AG08396 (cell line): ENCODE measurements around the gene SLC35E1.
"Not testable (repeated sequence)": the region's sequence is repeated elsewhere in the genome, so short reads cannot be mapped to it uniquely, and the experiment has no call there.

Experiments
- DNase-seq: peaks from one replicate; pipeline ENCODE4 v3.0.0; 2012; ENCODE audit warnings: low spot score, mixed read lengths

The SLC35E1 gene

DNA sequence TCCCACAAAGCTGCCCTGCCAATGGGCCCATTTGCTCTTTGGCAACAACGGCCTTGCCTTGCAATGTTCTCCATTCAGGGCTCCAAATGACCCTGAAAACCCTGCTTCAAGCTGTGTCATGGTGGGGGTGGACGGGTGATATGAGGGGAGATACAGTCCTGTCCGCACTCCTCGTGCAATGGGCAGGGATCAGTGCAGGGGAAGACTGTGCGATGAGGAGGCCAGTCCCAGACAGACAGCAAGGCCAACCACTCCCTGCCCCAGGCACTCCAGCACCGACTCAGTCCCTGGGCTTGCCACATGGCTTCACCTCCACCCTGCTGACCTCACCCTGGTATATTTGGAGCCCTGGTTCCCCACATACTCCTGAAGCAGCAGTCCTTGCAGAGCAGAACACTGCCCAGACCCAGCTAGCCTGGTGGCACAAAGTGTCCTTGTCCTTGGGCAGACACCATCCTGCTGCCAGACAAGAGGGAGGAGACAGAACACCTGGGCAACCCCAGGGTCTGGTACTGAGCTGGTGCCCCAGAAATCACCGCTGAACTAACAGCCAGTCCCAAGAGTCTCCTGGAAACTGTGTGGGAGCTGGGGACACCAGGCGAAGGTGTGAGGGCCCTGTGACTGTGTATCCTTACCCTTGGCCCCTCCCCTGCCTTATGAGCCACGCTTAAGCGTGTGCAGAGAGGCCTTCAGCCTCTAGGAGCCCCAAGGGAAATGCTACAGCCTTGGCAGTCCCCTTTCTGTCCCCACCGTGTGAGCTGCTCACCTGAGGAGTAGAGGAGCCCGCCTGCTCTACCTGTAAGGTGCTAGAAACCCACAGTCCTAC is 9.1 kb upstream of the SLC35E1 start:
- DNase-seq, result no peak

DNA sequence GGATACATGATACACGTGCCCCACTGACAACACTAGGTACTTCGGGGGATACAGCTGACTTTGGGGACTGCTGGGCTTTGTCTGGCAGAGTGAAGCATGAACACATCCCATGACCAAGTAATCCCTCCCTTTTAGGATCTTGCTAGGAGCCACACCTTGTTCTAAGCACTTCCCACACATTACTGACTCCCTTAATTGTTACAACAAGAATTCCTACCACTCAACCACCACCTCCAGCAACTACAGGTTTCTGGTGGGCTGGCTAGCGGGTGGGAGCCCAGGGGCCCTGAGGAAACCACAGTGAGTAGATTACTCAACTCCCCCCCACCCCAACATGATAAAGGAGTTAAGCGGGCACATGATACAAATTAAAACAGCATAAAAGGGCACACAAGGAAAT is 7.2 kb upstream of the SLC35E1 start:
- no peak for DNase-seq

DNA sequence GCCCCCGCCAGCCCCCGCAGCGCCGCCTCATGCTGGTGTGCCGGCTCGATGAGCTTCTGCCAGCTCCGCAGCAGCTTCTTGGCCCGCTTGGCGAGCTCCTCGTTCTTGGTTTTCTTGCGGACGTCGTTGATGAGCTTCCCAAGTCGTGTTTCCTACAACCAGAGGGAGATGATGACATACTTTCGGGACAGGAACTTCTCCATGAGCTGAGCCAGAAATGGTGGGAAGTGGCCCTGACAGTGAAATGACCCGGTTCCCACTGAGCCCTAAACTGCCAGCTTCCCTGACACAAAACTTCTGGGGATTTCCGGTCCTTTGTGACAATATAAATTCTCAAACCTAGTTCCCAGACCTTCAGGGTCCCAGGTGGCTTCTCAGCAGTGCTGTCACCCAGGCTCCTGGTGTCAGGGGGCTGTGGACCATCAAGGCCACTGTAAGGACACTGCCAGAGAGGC is 5.3 kb upstream of the SLC35E1 start:
- DNase-seq, result no peak

DNA sequence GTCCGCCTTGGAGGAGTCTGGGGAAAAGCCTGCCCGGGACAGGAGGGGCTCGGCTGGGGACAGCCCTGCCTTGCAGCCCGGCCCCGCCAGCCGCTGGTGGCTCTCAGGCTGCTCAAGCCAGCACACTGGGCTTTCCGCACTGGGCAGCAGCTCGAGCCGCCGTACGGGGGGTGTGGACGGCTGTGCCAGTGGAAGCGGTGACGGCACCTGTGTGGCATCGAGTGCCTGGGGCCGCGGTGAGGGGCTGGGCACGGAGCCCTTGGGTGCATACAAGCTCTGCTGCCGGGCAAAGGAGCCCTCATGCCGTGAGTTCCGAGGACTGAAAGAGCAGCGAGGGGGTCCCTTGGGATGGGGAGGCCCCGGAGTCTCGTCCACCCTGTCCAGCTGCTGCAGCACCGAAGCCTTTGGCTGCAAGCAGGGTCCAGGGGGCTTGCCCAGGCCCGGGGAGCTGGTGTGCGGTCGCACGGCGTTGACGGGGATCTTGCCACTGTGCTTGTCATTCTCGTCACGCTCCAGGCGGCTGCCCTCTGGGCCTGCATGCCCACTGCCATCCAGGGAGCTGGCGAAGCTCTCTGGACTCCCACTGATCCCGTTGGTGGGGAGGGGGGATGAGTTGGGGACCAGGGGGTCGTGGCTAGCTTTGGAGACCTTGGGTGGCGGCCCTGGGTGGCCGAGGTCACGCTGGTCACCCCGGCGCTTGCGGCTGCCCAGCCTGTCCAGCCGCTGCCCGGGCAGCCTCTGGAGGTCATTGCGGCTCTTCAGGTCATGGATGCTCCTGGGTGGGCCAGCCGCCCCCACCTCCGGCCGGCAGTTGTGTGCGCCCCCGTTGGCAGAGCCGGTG is 4.7 kb upstream of the SLC35E1 start:
- DNase-seq, result no peak

GRCh38 chr19:16575861-16576689 is 3.9 kb upstream of the SLC35E1 start:
- DNase-seq, result no peak

- DNase-seq, result no peak
Observed at GRCh38 chr19:16575282-16575681, 3.1 kb upstream of the SLC35E1 start.

- DNase-seq, result no peak
Observed at GRCh38 chr19:16573925-16574324, 1.7 kb upstream of the SLC35E1 start.

GRCh38 chr19:16573296-16573695 is 1.1 kb upstream of the SLC35E1 start:
- no peak for DNase-seq

GRCh38 chr19:16571822-16572331 is 338 bp downstream of the SLC35E1 start:
- peak; percentile 56 for DNase-seq

DNA sequence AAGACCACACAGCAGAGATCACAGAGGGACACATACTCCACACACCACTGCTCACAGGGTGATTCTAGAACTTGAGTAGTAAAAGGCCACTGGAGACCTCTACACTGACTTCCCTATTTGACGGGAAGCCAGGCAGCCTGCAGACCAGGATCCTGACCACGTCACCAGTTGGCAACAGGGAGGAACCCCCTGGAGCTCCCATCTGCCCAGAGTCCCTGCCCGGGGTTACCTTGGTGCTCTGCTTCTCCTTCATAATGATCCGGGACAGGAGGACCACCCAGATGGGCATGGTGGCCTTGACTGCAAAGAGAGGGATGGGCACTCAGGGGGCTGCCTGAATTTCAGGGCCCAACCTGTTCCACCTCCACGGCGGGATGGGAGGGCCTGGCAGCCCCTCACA is 932 bp downstream of the SLC35E1 start:
- no peak for DNase-seq

- no peak for DNase-seq
Observed at GRCh38 chr19:16569609-16570320, 2.5 kb downstream of the SLC35E1 start.

- DNase-seq, result no peak
Observed at GRCh38 chr19:16566702-16567101, 5.5 kb downstream of the SLC35E1 start.

- no peak for DNase-seq
Observed at GRCh38 chr19:16566161-16566560, 6.1 kb downstream of the SLC35E1 start.

GRCh38 chr19:16564842-16565241 is 7.4 kb downstream of the SLC35E1 start:
- DNase-seq, result no peak

- DNase-seq, result no peak
Observed at GRCh38 chr19:16562608-16563025, 9.6 kb downstream of the SLC35E1 start.

DNA sequence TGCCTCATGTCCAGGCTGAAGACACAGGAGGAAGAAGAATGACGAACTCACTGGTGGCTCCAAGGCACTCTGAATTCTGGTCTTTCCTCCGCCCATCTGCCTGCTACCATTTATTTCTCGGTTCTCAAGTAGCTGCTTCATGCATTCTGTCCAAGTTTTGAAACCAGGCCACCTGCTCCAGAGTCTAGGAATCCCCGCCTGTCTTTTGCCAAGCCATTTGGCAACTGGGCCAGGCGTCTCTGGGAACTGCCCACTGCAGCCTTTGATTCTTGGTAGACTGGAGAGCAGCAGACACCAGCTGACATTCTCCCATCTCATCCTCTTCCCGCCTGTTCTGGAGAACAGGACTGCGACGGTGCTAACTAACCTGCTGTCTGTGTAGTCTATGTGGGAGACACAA is 10.8 kb downstream of the SLC35E1 start:
- DNase-seq, result no peak

GRCh38 chr19:16559780-16560276 is 12.4 kb downstream of the SLC35E1 start:
- no peak for DNase-seq

GRCh38 chr19:16554776-16555175 is 17.4 kb downstream of the SLC35E1 start:
- DNase-seq, result no peak

GRCh38 chr19:16551902-16552301 is 20.3 kb downstream of the SLC35E1 start:
- DNase-seq, result not testable (repeated sequence)

DNA sequence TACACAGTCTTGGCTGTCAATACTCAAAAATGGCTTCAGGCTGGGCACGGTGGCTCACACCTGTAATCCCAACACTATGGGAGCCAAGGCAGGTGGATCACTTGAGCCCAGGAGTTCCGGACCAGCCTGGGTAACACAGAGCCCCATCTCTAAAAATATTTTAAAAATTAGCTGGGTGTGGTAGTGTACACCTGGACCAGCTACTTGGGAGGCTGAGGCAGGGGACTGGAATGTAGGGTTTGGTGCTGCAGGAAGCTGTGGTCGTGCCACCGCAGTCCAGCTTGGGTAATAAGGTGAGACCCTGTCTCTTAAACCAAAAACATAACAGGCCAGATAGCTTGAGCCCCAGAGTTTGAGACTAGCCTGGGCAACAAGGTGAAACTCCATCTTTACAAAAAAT is 23.3 kb downstream of the SLC35E1 start:
- no peak for DNase-seq
